ENCODE data around the gene COPS8. TPM values are rescaled to one million over a fixed set of nuclear protein-coding genes. Genes with fewer than 3 reads are reported as not detected.

Gene COPS8
- total RNA-seq, 1 experiment from 2014 or later = 51.0 TPM

DNA sequence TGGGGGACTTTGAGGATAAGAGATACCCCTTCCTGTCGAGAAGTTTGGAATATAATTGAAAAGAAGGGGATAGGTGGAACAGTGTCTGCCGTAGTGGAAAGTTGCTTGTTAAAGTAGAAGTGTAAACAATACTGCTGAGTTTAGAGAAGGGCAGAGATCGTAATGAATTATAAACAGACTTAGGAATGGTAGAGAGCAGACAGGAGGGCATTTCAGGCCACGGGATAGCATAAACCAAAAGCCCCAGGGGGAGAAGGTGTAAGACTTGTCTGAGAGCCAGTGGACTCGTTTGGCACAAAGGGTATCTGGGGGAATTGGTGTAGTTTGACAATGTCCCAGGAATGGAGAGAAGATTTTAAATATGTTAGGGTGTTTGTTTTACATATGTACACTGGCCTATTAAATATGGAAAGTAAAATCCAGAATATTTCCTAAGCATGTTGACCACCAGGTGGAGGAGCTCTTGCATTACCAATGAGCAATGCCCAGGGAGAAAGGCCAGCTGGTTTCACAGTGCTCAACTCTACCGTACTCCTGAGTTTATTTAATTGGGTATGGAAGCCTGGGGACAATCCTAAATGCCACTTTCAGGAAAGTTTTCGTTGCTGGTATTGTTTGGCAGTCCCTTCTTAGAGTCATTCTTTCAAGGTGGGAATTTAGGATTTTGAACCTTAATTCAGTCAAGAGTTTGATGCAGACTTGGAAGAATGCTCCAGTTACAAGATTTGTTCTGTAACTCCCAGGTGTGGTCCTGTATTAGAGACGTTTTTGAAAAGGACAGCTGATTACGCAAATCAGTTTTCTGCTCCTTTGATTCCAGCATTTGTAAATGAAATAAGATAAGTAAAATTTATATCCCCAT lies 7.5 kb downstream of the COPS8 start:
- ATAC-seq (no peak), DNase-seq (ENCODE audit: low spot score) (no peak)
- H3K4me3 Mint-ChIP-seq = no peak overlapping the region
- H3K27me3 Mint-ChIP-seq (ENCODE audit: low read depth) = no peaks in the 10 kb centered on the region
- ChIA-PET POLR2A (interaction anchor here (0.6 kb wide), 1 partner anchor 912 kb away, joined by 3 read pairs; no protein-coding TSS in a partner anchor), CTCF (interaction anchor here (0.6 to 0.7 kb wide), 2 partner anchors 8 to 329 kb away, joined by 3 to 4 read pairs; no protein-coding TSS in a partner anchor)
- H3K27ac Mint-ChIP-seq = no peak overlapping the region
- H3K36me3 Mint-ChIP-seq = peaks cover 37% of the 10 kb centered on the region
- H3K9me3 Mint-ChIP-seq = no peaks in the 10 kb centered on the region
- H3K4me1 Mint-ChIP-seq = no peaks in the 10 kb centered on the region
- TF ChIP-seq, protein P1, sequence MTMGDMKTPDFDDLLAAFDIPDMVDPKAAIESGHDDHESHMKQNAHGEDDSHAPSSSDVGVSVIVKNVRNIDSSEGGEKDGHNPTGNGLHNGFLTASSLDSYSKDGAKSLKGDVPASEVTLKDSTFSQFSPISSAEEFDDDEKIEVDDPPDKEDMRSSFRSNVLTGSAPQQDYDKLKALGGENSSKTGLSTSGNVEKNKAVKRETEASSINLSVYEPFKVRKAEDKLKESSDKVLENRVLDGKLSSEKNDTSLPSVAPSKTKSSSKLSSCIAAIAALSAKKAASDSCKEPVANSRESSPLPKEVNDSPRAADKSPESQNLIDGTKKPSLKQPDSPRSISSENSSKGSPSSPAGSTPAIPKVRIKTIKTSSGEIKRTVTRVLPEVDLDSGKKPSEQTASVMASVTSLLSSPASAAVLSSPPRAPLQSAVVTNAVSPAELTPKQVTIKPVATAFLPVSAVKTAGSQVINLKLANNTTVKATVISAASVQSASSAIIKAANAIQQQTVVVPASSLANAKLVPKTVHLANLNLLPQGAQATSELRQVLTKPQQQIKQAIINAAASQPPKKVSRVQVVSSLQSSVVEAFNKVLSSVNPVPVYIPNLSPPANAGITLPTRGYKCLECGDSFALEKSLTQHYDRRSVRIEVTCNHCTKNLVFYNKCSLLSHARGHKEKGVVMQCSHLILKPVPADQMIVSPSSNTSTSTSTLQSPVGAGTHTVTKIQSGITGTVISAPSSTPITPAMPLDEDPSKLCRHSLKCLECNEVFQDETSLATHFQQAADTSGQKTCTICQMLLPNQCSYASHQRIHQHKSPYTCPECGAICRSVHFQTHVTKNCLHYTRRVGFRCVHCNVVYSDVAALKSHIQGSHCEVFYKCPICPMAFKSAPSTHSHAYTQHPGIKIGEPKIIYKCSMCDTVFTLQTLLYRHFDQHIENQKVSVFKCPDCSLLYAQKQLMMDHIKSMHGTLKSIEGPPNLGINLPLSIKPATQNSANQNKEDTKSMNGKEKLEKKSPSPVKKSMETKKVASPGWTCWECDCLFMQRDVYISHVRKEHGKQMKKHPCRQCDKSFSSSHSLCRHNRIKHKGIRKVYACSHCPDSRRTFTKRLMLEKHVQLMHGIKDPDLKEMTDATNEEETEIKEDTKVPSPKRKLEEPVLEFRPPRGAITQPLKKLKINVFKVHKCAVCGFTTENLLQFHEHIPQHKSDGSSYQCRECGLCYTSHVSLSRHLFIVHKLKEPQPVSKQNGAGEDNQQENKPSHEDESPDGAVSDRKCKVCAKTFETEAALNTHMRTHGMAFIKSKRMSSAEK (CRISPR knock-in tag; IDR thresholded peaks at IDR 0.05; ENCODE audit: borderline replicate concordance) = no peak
- no peak for TF ChIP-seq ZNF138 (CRISPR knock-in tag; conservative IDR thresholded peaks at IDR 0.05)
- TF ChIP-seq, protein P2, sequence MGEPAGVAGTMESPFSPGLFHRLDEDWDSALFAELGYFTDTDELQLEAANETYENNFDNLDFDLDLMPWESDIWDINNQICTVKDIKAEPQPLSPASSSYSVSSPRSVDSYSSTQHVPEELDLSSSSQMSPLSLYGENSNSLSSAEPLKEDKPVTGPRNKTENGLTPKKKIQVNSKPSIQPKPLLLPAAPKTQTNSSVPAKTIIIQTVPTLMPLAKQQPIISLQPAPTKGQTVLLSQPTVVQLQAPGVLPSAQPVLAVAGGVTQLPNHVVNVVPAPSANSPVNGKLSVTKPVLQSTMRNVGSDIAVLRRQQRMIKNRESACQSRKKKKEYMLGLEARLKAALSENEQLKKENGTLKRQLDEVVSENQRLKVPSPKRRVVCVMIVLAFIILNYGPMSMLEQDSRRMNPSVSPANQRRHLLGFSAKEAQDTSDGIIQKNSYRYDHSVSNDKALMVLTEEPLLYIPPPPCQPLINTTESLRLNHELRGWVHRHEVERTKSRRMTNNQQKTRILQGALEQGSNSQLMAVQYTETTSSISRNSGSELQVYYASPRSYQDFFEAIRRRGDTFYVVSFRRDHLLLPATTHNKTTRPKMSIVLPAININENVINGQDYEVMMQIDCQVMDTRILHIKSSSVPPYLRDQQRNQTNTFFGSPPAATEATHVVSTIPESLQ (CRISPR knock-in tag; IDR thresholded peaks at IDR 0.05) = no peak
- TF ChIP-seq NFE2L1 (CRISPR knock-in tag; IDR thresholded peaks at IDR 0.05) = no peak
- no peak for TF ChIP-seq ZBTB21 (CRISPR knock-in tag; IDR thresholded peaks at IDR 0.05; ENCODE audit: borderline replicate concordance)
- no peak for TF ChIP-seq NR1H2 (CRISPR knock-in tag; IDR thresholded peaks at IDR 0.05)
- no peak for TF ChIP-seq FOXK1 (CRISPR knock-in tag; IDR thresholded peaks at IDR 0.05)
- TF ChIP-seq, protein P3, sequence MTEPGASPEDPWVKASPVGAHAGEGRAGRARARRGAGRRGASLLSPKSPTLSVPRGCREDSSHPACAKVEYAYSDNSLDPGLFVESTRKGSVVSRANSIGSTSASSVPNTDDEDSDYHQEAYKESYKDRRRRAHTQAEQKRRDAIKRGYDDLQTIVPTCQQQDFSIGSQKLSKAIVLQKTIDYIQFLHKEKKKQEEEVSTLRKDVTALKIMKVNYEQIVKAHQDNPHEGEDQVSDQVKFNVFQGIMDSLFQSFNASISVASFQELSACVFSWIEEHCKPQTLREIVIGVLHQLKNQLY (CRISPR knock-in tag; IDR thresholded peaks at IDR 0.05) = no peak
- no peak for TF ChIP-seq KAT7 (CRISPR knock-in tag; IDR thresholded peaks at IDR 0.05; ENCODE audit: borderline replicate concordance)
- TF ChIP-seq HMGA2 (CRISPR knock-in tag; IDR thresholded peaks at IDR 0.05) = no peak
- TF ChIP-seq JAZF1 (CRISPR knock-in tag; IDR thresholded peaks at IDR 0.05) = no peak
- TF ChIP-seq, protein P4, sequence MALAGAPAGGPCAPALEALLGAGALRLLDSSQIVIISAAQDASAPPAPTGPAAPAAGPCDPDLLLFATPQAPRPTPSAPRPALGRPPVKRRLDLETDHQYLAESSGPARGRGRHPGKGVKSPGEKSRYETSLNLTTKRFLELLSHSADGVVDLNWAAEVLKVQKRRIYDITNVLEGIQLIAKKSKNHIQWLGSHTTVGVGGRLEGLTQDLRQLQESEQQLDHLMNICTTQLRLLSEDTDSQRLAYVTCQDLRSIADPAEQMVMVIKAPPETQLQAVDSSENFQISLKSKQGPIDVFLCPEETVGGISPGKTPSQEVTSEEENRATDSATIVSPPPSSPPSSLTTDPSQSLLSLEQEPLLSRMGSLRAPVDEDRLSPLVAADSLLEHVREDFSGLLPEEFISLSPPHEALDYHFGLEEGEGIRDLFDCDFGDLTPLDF (CRISPR knock-in tag; IDR thresholded peaks at IDR 0.05) = no peak
- TF ChIP-seq, protein P5, sequence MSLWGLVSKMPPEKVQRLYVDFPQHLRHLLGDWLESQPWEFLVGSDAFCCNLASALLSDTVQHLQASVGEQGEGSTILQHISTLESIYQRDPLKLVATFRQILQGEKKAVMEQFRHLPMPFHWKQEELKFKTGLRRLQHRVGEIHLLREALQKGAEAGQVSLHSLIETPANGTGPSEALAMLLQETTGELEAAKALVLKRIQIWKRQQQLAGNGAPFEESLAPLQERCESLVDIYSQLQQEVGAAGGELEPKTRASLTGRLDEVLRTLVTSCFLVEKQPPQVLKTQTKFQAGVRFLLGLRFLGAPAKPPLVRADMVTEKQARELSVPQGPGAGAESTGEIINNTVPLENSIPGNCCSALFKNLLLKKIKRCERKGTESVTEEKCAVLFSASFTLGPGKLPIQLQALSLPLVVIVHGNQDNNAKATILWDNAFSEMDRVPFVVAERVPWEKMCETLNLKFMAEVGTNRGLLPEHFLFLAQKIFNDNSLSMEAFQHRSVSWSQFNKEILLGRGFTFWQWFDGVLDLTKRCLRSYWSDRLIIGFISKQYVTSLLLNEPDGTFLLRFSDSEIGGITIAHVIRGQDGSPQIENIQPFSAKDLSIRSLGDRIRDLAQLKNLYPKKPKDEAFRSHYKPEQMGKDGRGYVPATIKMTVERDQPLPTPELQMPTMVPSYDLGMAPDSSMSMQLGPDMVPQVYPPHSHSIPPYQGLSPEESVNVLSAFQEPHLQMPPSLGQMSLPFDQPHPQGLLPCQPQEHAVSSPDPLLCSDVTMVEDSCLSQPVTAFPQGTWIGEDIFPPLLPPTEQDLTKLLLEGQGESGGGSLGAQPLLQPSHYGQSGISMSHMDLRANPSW (CRISPR knock-in tag; conservative IDR thresholded peaks at IDR 0.05; ENCODE audit: low read depth) = no peak
- TF ChIP-seq ZNF396 (CRISPR knock-in tag; IDR thresholded peaks at IDR 0.05; ENCODE audit: borderline replicate concordance) = no peak
- TF ChIP-seq, protein P6, sequence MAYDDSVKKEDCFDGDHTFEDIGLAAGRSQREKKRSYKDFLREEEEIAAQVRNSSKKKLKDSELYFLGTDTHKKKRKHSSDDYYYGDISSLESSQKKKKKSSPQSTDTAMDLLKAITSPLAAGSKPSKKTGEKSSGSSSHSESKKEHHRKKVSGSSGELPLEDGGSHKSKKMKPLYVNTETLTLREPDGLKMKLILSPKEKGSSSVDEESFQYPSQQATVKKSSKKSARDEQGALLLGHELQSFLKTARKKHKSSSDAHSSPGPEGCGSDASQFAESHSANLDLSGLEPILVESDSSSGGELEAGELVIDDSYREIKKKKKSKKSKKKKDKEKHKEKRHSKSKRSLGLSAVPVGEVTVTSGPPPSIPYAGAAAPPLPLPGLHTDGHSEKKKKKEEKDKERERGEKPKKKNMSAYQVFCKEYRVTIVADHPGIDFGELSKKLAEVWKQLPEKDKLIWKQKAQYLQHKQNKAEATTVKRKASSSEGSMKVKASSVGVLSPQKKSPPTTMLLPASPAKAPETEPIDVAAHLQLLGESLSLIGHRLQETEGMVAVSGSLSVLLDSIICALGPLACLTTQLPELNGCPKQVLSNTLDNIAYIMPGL (CRISPR knock-in tag; IDR thresholded peaks at IDR 0.05) = no peak
- no peak for TF ChIP-seq MXD4 (CRISPR knock-in tag; IDR thresholded peaks at IDR 0.05; ENCODE audit: borderline replicate concordance)
- TF ChIP-seq, protein P7, sequence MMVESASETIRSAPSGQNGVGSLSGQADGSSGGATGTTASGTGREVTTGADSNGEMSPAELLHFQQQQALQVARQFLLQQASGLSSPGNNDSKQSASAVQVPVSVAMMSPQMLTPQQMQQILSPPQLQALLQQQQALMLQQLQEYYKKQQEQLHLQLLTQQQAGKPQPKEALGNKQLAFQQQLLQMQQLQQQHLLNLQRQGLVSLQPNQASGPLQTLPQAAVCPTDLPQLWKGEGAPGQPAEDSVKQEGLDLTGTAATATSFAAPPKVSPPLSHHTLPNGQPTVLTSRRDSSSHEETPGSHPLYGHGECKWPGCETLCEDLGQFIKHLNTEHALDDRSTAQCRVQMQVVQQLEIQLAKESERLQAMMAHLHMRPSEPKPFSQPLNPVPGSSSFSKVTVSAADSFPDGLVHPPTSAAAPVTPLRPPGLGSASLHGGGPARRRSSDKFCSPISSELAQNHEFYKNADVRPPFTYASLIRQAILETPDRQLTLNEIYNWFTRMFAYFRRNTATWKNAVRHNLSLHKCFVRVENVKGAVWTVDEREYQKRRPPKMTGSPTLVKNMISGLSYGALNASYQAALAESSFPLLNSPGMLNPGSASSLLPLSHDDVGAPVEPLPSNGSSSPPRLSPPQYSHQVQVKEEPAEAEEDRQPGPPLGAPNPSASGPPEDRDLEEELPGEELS (CRISPR knock-in tag; IDR thresholded peaks at IDR 0.05) = no peak
- TF ChIP-seq, protein P8, sequence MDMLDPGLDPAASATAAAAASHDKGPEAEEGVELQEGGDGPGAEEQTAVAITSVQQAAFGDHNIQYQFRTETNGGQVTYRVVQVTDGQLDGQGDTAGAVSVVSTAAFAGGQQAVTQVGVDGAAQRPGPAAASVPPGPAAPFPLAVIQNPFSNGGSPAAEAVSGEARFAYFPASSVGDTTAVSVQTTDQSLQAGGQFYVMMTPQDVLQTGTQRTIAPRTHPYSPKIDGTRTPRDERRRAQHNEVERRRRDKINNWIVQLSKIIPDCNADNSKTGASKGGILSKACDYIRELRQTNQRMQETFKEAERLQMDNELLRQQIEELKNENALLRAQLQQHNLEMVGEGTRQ (CRISPR knock-in tag; IDR thresholded peaks at IDR 0.05) = no peak
- TF ChIP-seq, protein P9, sequence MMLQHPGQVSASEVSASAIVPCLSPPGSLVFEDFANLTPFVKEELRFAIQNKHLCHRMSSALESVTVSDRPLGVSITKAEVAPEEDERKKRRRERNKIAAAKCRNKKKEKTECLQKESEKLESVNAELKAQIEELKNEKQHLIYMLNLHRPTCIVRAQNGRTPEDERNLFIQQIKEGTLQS (CRISPR knock-in tag; conservative IDR thresholded peaks at IDR 0.05) = no peak

All from WTC11 (cell line).